ENCODE results near the gene TSNAXIP1. TPM values are rescaled to one million over a fixed set of nuclear protein-coding genes. Genes with fewer than 3 reads are reported as not detected.
A peak's percentile ranks its signal among the peaks of the same experiment; 100 is the strongest.

The TSNAXIP1 gene
- 1 to 10 TPM in 1 of 4 donors, under 1 TPM in 2, not detected in 1; 0.35 to 7.4 (median 0.94) TPM for total RNA-seq

DNA sequence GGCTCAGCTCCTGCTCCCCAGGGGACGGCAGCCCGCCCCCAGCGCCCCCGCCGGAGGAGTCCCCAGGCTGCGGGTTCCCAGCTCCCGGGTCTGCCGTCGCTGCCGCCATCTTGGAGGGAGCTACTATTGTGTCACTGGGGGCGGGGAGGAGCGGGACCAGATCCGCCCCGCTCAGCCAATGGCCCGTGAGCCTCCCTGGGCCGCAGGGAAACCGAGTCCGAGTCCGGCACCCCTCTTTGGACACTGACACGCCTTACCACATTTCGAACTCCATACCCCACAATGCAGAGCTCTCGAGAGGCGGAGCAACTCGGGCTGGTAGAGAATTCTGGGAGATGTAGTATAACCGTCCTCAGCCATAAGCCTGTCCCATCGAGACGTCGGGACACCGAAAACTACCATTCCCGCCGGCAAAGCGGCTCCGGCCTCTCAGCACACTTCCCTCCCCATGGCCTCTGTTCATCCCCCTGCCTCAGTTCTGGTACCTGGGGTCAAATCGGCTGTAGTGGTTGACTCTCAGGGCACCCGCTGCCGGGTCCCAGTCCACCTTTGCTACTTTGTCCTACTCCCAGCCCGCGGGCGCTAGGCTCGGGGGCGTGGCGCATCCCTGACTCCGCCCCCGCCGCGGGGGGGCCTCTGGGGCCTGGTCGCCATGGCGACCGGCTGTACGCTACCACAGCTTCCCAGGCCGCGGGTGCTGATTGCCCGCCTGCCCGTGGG is at the start of gene TSNAXIP1, which contains the start of gene RANBP10:
Gene TSNAXIP1 (plus strand): TSS at position 462 of the 720 bp plus-strand sequence. CDS start 261 bp downstream, outside the sequence.
Gene RANBP10 (minus strand): TSS at position 133 of the 720 bp plus-strand sequence. CDS start 24 bp downstream, at position 109.
- Histone ChIP-seq H3K4me1 (peaks cover 0 to 22% (median 19%) of the 10 kb centered on the region in 4 donors), H3K9me3 (no peaks in the 10 kb centered on the region), H3K4me3 (peak within 1 kb of the TSS; percentile 72 to 100 (median 80)), H3K36me3 (peaks cover 0 to 16% (median 0%) of the 10 kb centered on the region in 3 donors), H3K27ac (peak within 1 kb of the TSS; percentile 74 to 92 (median 78)), H3K27me3 (no peaks in the 10 kb centered on the region)
- DNase-seq, result peak; percentile 96 to 99 (median 97)
- TF ChIP-seq POLR2A (IDR thresholded peaks at IDR 0.05) (peak; percentile 69 to 88), CTCF (IDR thresholded peaks at IDR 0.05) (peak in 1 of 6 experiments; percentile 21)

- Histone ChIP-seq H3K36me3 (peaks cover 0 to 4% (median 0%) of the 10 kb centered on the region in 3 donors), H3K27ac (no peak overlapping the region), H3K27me3 (no peaks in the 10 kb centered on the region), H3K9me3 (no peaks in the 10 kb centered on the region), H3K4me3 (no peak overlapping the region), H3K4me1 (no peaks in the 10 kb centered on the region)
- no peak for TF ChIP-seq POLR2A (IDR thresholded peaks at IDR 0.05)
- no peak for TF ChIP-seq CTCF (IDR thresholded peaks at IDR 0.05)
- no peak for DNase-seq
These were observed 48.7 kb upstream of the TSNAXIP1 start for GRCh38 chr16:67758006-67758405.

DNA sequence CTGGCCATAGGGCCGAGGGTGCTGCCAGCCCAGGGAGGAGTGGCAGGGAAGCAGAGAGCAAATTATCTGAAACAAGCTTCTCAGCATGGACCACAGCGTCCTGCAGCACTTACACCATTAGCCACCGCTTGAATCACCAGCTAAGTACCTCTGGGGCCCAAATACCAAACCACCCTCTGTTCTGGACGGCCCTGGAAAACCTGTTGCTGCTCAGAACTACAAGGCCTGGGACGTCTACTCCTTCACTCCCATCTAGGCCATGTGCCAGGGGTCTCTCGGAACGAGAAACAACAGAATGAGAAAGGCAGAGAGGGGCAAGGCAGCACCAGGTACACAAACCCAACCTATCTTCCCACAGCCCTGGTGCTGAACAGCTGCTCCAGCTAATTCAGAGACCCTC is 47.7 kb upstream of the TSNAXIP1 start:
- Histone ChIP-seq H3K36me3 (peaks cover 0 to 4% (median 0%) of the 10 kb centered on the region in 3 donors), H3K4me1 (no peaks in the 10 kb centered on the region), H3K4me3 (no peak overlapping the region), H3K27ac (no peak overlapping the region), H3K27me3 (no peaks in the 10 kb centered on the region), H3K9me3 (no peaks in the 10 kb centered on the region)
- DNase-seq, result no peak
- TF ChIP-seq CTCF (IDR thresholded peaks at IDR 0.05) (no peak), POLR2A (IDR thresholded peaks at IDR 0.05) (no peak)

- no peak for DNase-seq
- Histone ChIP-seq H3K4me1 (no peaks in the 10 kb centered on the region), H3K27ac (no peak overlapping the region), H3K36me3 (peaks cover 0 to 4% (median 0%) of the 10 kb centered on the region in 3 donors), H3K4me3 (no peak overlapping the region), H3K9me3 (no peaks in the 10 kb centered on the region), H3K27me3 (no peaks in the 10 kb centered on the region)
- TF ChIP-seq CTCF (IDR thresholded peaks at IDR 0.05) (no peak), POLR2A (IDR thresholded peaks at IDR 0.05) (no peak)
These were observed 46.3 kb upstream of the TSNAXIP1 start for GRCh38 chr16:67760206-67760955.

- no peak for DNase-seq
- Histone ChIP-seq H3K9me3 (no peaks in the 10 kb centered on the region), H3K27ac (no peak overlapping the region), H3K27me3 (no peaks in the 10 kb centered on the region), H3K4me3 (no peak overlapping the region), H3K4me1 (no peaks in the 10 kb centered on the region), H3K36me3 (peaks cover 0 to 4% (median 0%) of the 10 kb centered on the region in 3 donors)
- no peak for TF ChIP-seq POLR2A (IDR thresholded peaks at IDR 0.05)
- no peak for TF ChIP-seq CTCF (IDR thresholded peaks at IDR 0.05)
These were observed 45.8 kb upstream of the TSNAXIP1 start for GRCh38 chr16:67760956-67761230.

Measured in Peyer's patch (tissue), 4 donors.